Spleen (tissue), 11 donors: Measurements from ENCODE around the gene HPCAL1. TPM values are rescaled to one million over a fixed set of nuclear protein-coding genes. Genes with fewer than 3 reads are reported as not detected.
A peak's percentile ranks its signal among the peaks of the same experiment; 100 is the strongest.

Experiments used
- DNase-seq: peaks from one replicate; pipeline ENCODE4 v3.0.0-alpha.2; 2020
- H3K27ac ChIP-seq, 8 donors: fragments of 200-600 bp; sonication (generic) in 7 of 8; 1 replicate in 4 of 8; 2 replicates in 4 of 8; pipeline versions ENCODE4 v1.5.0 to v1.8.0; 2016 to 2021; ENCODE audit warnings: inconsistent platforms in 4 of 8, mild to moderate bottlenecking in 4 of 8, moderate library complexity in 1 of 8
- H3K27me3 ChIP-seq, 7 donors: fragments of 200-600 bp; sonication (generic) in 6 of 7; replicated peaks in 1 of 7; 1 replicate in 4 of 7; 2 replicates in 3 of 7; pipeline versions ENCODE4 v1.5.0 to v1.8.0; 2016 to 2021; ENCODE audit warnings: inconsistent platforms in 3 of 7, mild to moderate bottlenecking in 1 of 7
- H3K36me3 ChIP-seq, 6 donors: fragments of 200-600 bp; sonication (generic) in 5 of 6; 1 replicate in 4 of 6; 2 replicates in 2 of 6; pipeline versions ENCODE4 v1.5.0 to v1.8.0; 2016 to 2021; ENCODE audit warnings: inconsistent platforms in 2 of 6
- H3K4me1 ChIP-seq, 6 donors: fragments of 200-600 bp; sonication (generic) in 5 of 6; 1 replicate in 3 of 6; 2 replicates in 3 of 6; pipeline versions ENCODE4 v1.5.0 to v1.8.0; 2016 to 2021; ENCODE audit warnings: inconsistent platforms in 3 of 6
- H3K4me3 ChIP-seq, 8 donors: fragments of 200-600 bp; sonication (generic) in 7 of 8; 1 replicate in 4 of 8; 2 replicates in 4 of 8; pipeline versions ENCODE4 v1.5.0 to v1.8.0; 2016 to 2021; ENCODE audit warnings: inconsistent platforms in 4 of 8, mild to moderate bottlenecking in 4 of 8, moderate library complexity in 2 of 8
- H3K9me3 ChIP-seq, 8 donors: fragments of 200-600 bp; sonication (generic) in 7 of 8; 1 replicate in 4 of 8; 2 replicates in 4 of 8; pipeline versions ENCODE4 v1.5.0 to v1.8.0; 2016 to 2021; ENCODE audit warnings: inconsistent platforms in 4 of 8
- POLR2A ChIP-seq, 3 donors: fragments of 450-650 bp; IDR thresholded peaks; one replicate each; pipeline ENCODE4 v1.5.1; 2017; ENCODE audit warnings: antibody characterized with exemption in 3 of 3, mild to moderate bottlenecking in 1 of 3
- POLR2AphosphoS5 ChIP-seq, 3 donors: sonication (generic); formaldehyde crosslinking; IDR thresholded peaks; one replicate each; pipeline ENCODE4 v1.5.1; 2017; ENCODE audit warnings: antibody characterized with exemption in 3 of 3
- WGBS, 5 donors: extraction: QIAGEN DNeasy Blood & Tissue Kit in 3 of 5; methylation state at CpG; one replicate each; pipeline versions ENCODE4 v1.1.5 to v1.1.7; 2013 to 2018; 5-methylcytosine and 5-hydroxymethylcytosine counted together
- intact Hi-C: fragments of 100-400 bp; cut with DNase I; formaldehyde crosslinking; loops from one replicate; pipeline ENCODE4 v1.15.0; 2023; ENCODE audit warnings: low total_unique reads
- polyA plus RNA-seq, 3 donors: library from polyadenylated mRNA; stranded (reverse); fragments of 200-250 nt; gene quantifications; one replicate each; pipeline ENCODE4 v1.2.1, GENCODE V29; 2013
- total RNA-seq, 7 donors: library from RNA; depleted of rRNA in 3 of 7; stranded (reverse); fragments of >200 nt in 3 of 7; fragmentation: NEBNext Ultra II Directional in 4 of 7; extraction: Animal tissue kit (Norgen Biotek cat#: 25700) in 4 of 7; gene quantifications; one replicate each; pipeline versions ENCODE4 v1.1.0 to v1.2.1, GENCODE V29; 2016 to 2021
- TF ChIP-seq, protein P1 (sequence below), 11 experiments: fragments of 200-600 bp in 7 of 11; fragments of 450-650 bp in 4 of 11; sonication (generic) in 4 of 11; IDR thresholded peaks in 8 of 11; conservative IDR thresholded peaks in 3 of 11; 1 replicate in 7 of 11; 2 replicates in 4 of 11; pipeline versions ENCODE4 v1.4.0 to v1.8.0; 2016 to 2021; ENCODE audit warnings: antibody characterized with exemption in 11 of 11, inconsistent platforms in 4 of 11, mild to moderate bottlenecking in 1 of 11
- donor health status: healthy with polysubstance abuse.
- donor health status: DM: no; HTN: no; CAD: no; lungs with moderate emphysema.
- donor health status: DM: no; HTN: no; CAD: no.
- donor health status: Bipolar disorder and iron deficiency.
- donor health status: healthy.
- donor health status: DM: no; HTN: no; CAD: no.
- donor health status: DM: yes; HTN: yes; CAD: no.

Gene HPCAL1
- total and polyA plus RNA-seq, 10 donors = 41.9 to 80.6 (median 57.7) TPM

GRCh38 chr2:10285191-10285555, 17.5 kb upstream of the HPCAL1 start:
- Histone ChIP-seq H3K9me3 (no peaks in the 10 kb centered on the region), H3K4me3 (no peak overlapping the region), H3K4me1 (peaks cover 0 to 52% (median 22%) of the 10 kb centered on the region in 6 donors), H3K27ac (peak overlapping the region in 5 of 8 donors; percentile 43 to 74 (median 59)), H3K27me3 (peaks cover 0 to 8% (median 0%) of the 10 kb centered on the region in 7 donors), H3K36me3 (no peaks in the 10 kb centered on the region)
- WGBS, 5 donors = 37 to 58% (median 41%) methylated on average over 4 to 5 of the region's 5 CpGs
- no peak for DNase-seq
- intact Hi-C loops = no loop called here
- TF ChIP-seq POLR2A (IDR thresholded peaks at IDR 0.05) (no peak), POLR2AphosphoS5 (IDR thresholded peaks at IDR 0.05) (no peak)
- TF ChIP-seq, protein P1, sequence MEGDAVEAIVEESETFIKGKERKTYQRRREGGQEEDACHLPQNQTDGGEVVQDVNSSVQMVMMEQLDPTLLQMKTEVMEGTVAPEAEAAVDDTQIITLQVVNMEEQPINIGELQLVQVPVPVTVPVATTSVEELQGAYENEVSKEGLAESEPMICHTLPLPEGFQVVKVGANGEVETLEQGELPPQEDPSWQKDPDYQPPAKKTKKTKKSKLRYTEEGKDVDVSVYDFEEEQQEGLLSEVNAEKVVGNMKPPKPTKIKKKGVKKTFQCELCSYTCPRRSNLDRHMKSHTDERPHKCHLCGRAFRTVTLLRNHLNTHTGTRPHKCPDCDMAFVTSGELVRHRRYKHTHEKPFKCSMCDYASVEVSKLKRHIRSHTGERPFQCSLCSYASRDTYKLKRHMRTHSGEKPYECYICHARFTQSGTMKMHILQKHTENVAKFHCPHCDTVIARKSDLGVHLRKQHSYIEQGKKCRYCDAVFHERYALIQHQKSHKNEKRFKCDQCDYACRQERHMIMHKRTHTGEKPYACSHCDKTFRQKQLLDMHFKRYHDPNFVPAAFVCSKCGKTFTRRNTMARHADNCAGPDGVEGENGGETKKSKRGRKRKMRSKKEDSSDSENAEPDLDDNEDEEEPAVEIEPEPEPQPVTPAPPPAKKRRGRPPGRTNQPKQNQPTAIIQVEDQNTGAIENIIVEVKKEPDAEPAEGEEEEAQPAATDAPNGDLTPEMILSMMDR (IDR thresholded peaks at IDR 0.05 in 8 of 11, conservative IDR thresholded peaks at IDR 0.05 in 3 of 11) = no peak

GRCh38 chr2:10285556-10286198, 17.0 kb upstream of the HPCAL1 start:
- DNase-seq = peak; percentile 88
- peaks cover 0 to 52% (median 22%) of the 10 kb centered on the region in 6 donors for H3K4me1 ChIP-seq
- 36 to 61% (median 49%) methylated on average over 9 to 17 of the region's 17 CpGs for WGBS, 5 donors
- intact Hi-C loops = no loop called here
- TF ChIP-seq POLR2AphosphoS5 (IDR thresholded peaks at IDR 0.05) (peak; percentile 52 to 79 (median 69)), POLR2A (IDR thresholded peaks at IDR 0.05) (no peak)
- H3K36me3 ChIP-seq = no peaks in the 10 kb centered on the region
- peaks cover 0 to 8% (median 0%) of the 10 kb centered on the region in 7 donors for H3K27me3 ChIP-seq
- H3K4me3 ChIP-seq = no peak overlapping the region
- no peaks in the 10 kb centered on the region for H3K9me3 ChIP-seq
- peak overlapping the region in 5 of 8 donors; percentile 43 to 74 (median 59) for H3K27ac ChIP-seq

GRCh38 chr2:10286216-10287037, 16.3 kb upstream of the HPCAL1 start:
- TF ChIP-seq POLR2AphosphoS5 (IDR thresholded peaks at IDR 0.05) (no peak), POLR2A (IDR thresholded peaks at IDR 0.05) (no peak)
- TF ChIP-seq, protein P1 (IDR thresholded peaks at IDR 0.05 in 8 of 11, conservative IDR thresholded peaks at IDR 0.05 in 3 of 11) = no peak
- Histone ChIP-seq H3K9me3 (no peaks in the 10 kb centered on the region), H3K27ac (peak overlapping the region in 4 of 8 donors; percentile 54 to 74 (median 59)), H3K4me3 (no peak overlapping the region), H3K36me3 (no peaks in the 10 kb centered on the region), H3K4me1 (peaks cover 0 to 52% (median 22%) of the 10 kb centered on the region in 6 donors), H3K27me3 (peaks cover 0 to 8% (median 0%) of the 10 kb centered on the region in 7 donors)
- WGBS, 5 donors = 73 to 85% (median 80%) methylated on average over 14 to 27 of the region's 27 CpGs
- intact Hi-C loops = no loop called here
- DNase-seq = peak; percentile 73

DNA sequence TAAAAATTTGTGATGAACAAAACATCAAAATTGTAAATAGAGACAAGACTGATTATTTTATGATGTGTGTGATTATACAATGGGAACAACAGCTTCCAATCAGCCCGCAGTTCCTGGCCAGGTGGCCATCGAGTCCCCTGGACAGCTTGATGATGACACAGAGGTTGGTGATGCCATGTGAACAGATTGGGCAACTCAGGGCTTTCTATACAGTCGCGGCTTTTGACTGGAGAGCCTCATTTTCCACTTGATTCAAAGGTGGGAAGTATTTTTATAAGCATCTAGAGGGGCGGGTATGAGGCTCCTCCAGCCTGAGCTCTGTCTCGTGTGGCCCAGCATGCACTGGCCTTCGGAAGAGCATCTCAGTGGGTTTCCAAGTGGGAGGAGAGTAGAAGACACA, 14.9 kb upstream of the HPCAL1 start:
- TF ChIP-seq, protein P1 (IDR thresholded peaks at IDR 0.05 in 8 of 11, conservative IDR thresholded peaks at IDR 0.05 in 3 of 11) = no peak
- no peak for TF ChIP-seq POLR2AphosphoS5 (IDR thresholded peaks at IDR 0.05)
- no peak for TF ChIP-seq POLR2A (IDR thresholded peaks at IDR 0.05)
- no peak for DNase-seq
- H3K36me3 ChIP-seq = no peaks in the 10 kb centered on the region
- intact Hi-C loops = no loop called here
- peaks cover 0 to 47% (median 21%) of the 10 kb centered on the region in 6 donors for H3K4me1 ChIP-seq
- H3K27ac ChIP-seq = no peak overlapping the region
- H3K9me3 ChIP-seq = no peaks in the 10 kb centered on the region
- no peak overlapping the region for H3K4me3 ChIP-seq
- H3K27me3 ChIP-seq = peaks cover 0 to 8% (median 0%) of the 10 kb centered on the region in 7 donors
- 80 to 95% (median 88%) methylated on average over 7 of the region's 7 CpGs for WGBS, 5 donors
